Measurements from ENCODE around the gene ATXN2. TPM values are rescaled to one million over a fixed set of nuclear protein-coding genes. Genes with fewer than 3 reads are reported as not detected.
"Not testable (repeated sequence)": the region's sequence is repeated elsewhere in the genome, so short reads cannot be mapped to it uniquely, and the experiment has no call there.

ATXN2 gene
- total RNA-seq, 1 experiment from 2014 or later: 20.7 TPM

DNA sequence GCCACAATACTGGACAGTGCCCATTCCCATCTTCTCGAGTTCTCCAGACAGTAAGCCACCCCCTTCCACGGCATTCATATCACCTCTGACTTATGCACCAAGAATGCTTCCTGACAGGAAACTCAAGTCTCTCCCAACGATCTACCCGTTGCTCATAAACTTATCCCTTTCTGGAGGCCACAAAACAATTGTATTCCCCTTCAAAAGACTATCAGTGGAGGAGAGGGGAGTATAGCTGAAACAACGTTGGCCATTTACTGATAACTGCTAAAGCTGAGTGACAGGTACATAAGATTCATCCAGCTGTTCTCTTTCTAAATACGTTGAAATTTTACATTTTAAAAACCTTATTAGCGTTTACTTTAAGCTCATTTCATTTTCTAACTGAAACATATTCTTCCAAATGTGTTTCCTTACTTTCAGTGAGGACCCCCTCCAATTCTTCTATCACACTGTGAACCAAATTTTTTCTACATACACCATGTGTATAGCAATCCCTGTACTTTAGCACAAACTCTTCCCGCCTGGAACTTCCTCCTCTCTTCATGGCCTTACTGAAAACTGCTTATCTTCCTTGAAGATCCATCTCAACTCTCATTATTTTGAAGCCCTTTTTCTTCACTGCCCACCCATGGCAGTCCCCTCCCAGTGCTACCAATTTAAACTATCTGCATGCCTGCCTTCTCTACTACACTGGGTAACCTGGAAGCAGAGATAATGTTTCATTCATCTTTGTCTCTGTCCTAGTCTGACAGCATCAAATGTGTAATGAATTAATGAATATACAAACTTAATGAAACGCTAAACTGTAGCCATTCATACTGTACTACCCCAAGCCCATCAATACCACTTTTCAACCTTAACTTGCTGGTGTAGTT, 28.8 kb downstream of the ATXN2 start:
- peak; percentile 93 for DNase-seq (ENCODE audit: low read depth)

GRCh38 chr12:111569363-111570083, 29.6 kb downstream of the ATXN2 start:
- DNase-seq (ENCODE audit: low read depth): no peak

DNA sequence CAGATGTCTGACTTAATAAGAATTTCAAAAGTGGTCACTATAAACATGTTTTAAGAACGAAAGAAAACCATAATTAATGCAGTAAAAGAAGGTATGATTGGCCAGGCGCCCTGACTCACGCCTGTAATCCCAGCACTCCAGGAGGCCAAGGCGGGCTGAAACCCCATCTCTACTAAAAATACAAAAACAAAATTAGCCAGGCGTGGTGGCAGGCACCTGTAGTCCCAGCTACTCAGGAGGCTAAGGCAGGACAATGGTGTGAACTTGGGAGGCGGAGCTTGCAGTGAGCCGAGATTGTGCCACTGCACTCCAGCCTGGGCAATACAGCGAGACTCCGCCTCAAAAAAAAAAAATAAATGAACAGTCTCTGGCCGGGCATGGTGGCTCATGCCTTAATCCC, 38.3 kb downstream of the ATXN2 start:
- peak; percentile 30 for DNase-seq (ENCODE audit: low read depth)

GRCh38 chr12:111558107-111558376, 41.1 kb downstream of the ATXN2 start:
- DNase-seq (ENCODE audit: low read depth): no peak

DNA sequence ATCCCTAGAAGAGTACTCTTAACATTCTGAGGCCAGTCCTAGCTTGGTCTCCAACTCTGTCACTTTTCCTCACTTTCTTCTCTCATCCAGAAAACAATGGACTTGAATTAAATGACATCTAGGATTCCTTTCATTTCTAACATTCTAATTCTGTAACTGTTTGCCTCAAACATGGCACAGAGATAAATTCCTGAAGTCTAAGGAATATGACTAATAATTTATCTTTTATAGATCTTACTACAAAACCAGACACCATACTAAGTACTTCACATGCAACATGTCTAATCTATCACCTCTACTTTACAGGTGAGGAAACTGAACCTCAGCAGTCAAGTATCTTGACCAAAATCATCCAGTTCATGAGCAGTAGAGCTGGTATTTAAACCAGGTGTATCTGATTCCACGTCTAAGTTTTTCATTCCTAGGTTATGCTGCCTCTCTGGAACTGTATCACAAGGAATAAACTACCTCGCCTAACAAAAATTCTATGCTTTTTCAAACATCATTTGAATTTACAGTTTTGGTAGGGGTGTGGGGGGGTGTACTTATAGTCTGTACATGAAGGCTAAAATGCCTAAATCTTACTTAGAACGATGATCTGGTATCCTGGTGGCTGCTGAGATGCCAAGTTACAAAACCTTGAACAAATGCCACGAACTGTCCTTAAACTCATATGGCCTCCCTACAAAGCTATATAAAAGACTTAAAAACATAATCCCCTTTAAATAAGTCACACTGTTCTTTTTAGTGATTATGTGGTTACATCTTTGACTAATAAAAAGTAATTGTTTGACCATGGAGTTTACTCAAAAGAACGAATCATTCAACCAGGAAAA, 41.6 kb downstream of the ATXN2 start:
- DNase-seq (ENCODE audit: low read depth): peak; percentile 67

DNA sequence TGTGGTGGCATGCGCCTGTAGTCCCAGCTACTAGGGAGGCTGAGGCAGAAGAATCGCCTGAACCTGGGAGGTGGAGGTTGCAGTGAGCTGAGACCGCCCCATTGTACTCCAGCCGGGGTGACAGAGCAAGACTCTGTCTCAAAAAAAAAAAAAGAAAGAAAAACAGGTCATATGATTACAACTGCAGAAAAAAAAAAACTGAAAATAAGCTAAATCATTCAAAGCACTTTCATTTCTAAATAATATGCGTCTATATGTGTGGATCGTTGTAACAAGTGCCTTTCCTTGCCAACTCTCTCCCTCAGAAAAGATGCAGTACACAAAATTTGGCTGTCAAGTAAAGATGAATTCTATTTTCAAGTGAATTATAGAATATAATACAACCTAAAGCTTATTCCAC, 42.4 kb downstream of the ATXN2 start:
- no peak for DNase-seq (ENCODE audit: low read depth)

DNA sequence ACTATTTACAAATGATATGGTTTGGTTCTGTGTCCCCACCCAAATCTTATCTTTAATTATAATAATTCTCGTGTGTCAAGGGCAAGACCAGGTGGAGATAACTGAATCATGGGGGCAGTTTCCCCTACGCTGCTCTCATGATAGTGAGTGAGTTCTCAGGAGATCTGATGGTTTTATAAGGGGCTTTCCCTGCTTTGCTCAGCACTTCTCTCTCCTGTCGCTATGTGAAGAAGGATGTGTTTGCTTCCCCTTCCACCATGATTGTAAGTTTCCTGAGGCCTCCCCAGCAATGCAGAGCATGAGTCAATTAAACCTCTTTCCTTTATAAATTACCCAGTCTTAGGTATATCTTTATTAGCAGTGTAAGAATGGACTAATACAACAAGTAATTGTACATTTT, 43.8 kb downstream of the ATXN2 start:
- not testable (repeated sequence) for DNase-seq (ENCODE audit: low read depth)

DNA sequence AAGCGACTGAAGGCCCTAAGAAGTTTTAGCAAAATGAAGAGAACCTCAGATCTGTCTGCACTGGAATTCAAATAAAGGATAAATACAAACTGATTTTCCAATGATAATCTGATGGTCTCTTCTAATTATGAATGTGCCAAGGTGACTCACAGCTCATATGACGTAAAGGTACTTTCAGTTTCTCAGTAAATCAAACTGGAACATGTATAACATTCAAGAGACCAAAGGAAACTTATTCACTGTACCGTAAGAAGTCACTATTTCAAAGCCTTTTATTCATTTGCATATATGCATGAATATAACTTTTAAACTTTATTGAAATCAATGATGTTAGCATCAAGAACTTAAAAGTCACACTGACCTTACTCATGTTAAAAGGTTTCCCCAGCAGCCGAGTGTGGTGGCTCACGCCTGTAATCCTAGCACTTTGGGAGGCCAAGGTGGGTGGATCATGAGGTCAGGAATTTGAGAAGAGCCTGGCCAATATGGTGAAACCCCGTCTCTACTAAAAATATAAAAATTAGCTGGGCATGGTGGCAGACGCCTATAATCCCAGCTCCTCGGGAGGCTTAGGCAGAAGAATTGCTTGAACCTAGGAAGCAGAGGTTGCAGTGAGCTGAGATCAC, 52.2 kb downstream of the ATXN2 start:
- peak; percentile 26 for DNase-seq (ENCODE audit: low read depth)

GRCh38 chr12:111546171-111546570, 52.9 kb downstream of the ATXN2 start:
- no peak for DNase-seq (ENCODE audit: low read depth)

DNA sequence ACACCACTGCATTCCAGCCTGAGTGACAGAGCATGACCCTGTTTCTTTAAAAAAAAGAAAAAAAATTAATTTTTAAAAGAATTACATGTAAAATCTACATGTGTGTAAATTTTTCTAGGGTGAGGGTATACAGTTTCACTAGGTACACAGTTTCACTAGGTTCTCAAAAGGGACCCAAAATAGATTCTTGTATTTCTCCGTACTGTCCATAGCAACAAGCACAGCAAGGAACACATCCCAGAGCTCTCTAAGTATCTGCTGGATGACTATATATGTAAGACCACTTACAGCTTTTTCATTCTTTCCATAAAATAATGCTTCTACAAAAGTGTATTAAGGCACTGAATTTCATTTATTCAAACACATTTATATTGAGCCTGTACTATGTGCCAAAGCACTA, 55.1 kb downstream of the ATXN2 start:
- DNase-seq (ENCODE audit: low read depth): no peak

DNA sequence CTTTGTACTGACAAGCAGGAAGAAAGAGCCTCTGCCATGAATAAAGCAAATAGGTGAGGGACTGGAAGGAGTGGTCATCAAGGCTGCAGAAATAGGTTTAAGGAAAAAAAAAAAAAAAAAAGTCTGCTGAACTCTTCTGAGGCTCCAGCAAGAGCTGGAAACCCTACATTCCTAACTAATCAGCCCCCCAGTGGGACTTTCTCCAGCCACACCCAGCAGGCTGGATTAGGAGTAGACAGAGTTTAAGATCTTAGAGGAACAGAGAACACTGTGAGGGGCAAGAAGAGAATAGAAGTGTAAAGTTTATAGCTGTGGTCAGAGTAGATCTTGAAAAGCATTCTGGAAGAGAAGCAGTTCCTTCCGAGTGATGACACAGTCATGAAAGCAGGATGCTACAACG, 66.4 kb downstream of the ATXN2 start:
- DNase-seq (ENCODE audit: low read depth): no peak

DNA sequence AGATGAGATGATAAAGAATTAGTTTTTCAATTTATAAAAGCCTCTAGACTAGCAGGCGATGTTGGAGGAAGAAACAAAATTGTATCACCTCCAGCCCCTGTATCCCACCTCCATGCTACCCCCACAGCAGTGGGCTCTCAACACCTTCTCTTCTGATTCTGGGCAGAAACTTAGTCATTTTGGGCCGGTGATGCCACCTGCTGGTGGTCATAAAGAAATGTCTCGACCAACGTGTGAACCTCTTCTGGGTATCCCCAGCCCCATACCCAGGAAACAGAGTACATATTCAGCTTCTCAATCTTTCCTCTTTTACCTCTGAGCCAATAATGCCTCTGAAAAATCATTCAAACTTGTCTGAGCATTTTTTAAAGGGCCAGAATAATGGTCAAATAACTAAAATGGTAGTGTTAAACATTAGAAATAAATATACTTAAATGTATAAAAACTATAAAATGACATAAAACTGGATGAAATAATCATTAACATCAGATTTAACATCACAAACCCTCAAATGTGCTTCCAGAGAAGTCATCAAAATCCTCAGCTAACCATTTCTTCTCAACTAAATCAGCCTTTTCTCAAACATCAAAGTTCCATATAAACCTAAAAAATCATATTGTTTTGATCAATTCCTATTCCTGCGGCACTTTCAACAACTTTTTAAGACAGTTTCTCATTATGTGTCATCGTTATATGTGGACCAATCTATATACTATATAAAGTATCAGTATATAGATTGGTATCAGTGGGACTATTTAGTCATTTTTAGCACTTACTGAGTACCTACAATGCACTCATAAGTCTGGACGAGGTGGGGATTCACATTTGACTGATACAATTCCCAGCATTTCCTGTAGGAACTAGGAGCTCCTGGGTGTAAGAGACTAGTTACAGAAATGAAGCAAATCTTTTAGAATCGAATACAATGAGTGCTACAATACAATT, 69.4 kb downstream of the ATXN2 start:
- DNase-seq (ENCODE audit: low read depth): peak; percentile 61

GRCh38 chr12:111523587-111524167, 75.4 kb downstream of the ATXN2 start:
- no peak for DNase-seq (ENCODE audit: low read depth)

DNA sequence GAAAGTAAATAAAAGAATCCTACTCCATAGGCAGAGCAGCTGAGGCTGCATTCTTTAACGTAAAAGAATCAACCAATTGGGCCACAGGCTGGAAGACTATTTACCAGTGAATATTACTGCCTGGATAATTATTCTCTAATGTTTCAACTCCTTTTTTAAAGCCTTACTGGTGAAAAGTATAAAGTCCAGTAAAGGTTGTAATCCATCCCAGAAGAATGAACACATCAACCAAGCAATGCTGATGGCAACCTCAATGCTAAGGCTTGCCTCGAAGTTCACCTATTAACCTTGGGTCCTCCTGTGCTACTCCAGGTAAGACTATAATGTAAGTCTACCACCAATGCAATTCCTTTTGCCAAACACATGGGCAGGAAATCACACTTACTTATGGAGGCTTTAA, 77.3 kb downstream of the ATXN2 start:
- DNase-seq (ENCODE audit: low read depth): no peak

DNA sequence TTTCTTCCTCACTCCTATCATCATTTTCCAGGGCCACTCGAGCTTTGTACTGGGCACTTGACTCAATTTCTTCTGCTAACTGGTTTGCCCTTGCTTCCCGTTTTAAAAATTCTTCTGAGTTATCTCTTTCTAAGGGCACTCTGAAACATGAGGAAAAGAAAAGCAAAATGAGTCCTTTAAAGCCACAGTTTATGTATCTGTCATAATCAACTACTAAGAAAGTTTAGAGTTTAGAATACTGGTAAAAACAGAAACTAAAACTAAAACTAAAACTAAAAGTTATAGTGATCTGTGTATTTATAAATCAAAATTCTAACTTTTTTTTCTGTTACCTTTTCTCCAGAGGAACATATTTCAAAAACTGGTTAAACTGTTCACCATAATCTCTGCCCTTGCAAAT, 79.2 kb downstream of the ATXN2 start:
- no peak for DNase-seq (ENCODE audit: low read depth)

GRCh38 chr12:111519083-111519482, 80.0 kb downstream of the ATXN2 start:
- no peak for DNase-seq (ENCODE audit: low read depth)

- not testable (repeated sequence) for DNase-seq (ENCODE audit: low read depth)
Observed at GRCh38 chr12:111507719-111508118, 91.4 kb downstream of the ATXN2 start.

DNA sequence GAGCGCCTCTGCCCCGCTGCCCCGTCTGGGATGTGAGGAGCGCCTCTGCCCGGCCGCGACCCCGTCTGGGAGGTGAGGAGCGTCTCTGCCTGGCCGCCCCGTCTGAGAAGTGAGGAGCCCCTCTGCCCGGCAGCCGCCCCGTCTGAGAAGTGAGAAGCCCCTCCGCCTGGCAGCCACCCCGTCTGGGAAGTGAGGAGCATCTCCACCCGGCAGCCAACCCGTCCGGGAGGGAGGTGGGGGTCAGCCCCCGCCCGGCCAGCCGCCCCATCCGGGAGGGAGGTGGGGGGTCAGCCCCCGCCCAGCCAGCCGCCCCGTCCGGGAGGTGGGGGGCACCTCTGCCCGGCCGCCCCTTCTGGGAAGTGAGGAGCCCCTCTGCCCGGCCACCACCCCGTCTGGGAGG, 91.9 kb downstream of the ATXN2 start:
- not testable (repeated sequence) for DNase-seq (ENCODE audit: low read depth)

DNA sequence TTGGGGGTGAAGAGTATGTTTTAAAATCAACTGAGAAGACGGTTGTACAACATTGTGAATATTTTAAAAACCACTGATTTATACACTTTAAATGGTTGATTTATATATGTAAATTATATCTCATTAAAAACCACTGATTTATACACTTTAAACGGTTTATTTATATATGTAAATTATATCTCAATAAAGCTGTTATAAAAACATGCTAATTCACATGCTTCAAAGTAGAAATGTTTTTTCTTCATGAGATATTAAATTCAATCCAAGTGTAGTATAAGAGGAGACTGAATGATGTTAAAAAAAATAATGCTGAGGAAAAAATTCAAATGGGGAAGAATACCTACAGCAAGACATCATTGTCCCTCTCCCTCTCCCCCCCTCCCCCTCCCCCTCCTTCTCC, 92.9 kb downstream of the ATXN2 start:
- no peak for DNase-seq (ENCODE audit: low read depth)

DNA sequence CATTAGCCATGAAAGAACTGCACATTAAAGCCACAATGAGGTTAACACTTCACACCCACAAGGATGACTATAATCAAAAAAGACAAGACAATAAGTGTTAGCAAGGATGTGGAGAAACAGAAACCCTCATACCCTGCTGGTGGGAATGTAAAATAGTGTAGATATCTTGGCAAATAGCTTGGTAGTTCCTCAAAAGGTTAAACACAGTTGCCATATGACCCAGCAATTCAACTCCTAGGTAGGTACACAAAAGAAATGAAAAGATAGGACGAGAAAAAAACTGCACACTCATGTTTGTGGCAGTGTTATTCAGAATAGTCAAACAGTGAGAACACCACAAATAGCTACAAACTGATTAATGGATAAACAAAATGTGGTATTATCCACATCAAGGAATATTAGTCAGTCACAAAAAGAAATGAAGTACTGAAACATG, 93.5 kb downstream of the ATXN2 start:
- DNase-seq (ENCODE audit: low read depth): no peak

Measured in M059J (cell line).